B cell (primary cell): Measurements from ENCODE around the gene NDUFB10. TPM values are rescaled to one million over a fixed set of nuclear protein-coding genes. Genes with fewer than 3 reads are reported as not detected.
"Not testable (repeated sequence)": the region's sequence is repeated elsewhere in the genome, so short reads cannot be mapped to it uniquely, and the experiment has no call there.

Experiments used
- ATAC-seq: fragments of 200-7000 bp; cut with Tn5 transposase; one replicate; pipeline ENCODE4 v1.10.0; 2021; ENCODE audit warnings: low read depth, mild to moderate bottlenecking, moderate number of reproducible peaks, moderate library complexity
- CTCF ChIA-PET: fragments of 350-600 bp; sonication (Branson Sonifier 250); formaldehyde crosslinking; loops from one replicate; lab custom pipeline; 2021; ENCODE audit warnings: antibody characterized with exemption, inconsistent platforms; lab: Charles Lee
- POLR2A ChIA-PET: fragments of 350-600 bp; sonication (Branson Sonifier 250); formaldehyde crosslinking; loops from one replicate; lab custom pipeline; 2021; ENCODE audit warnings: antibody characterized with exemption; lab: Charles Lee
- DNase-seq: peaks from one replicate; pipeline ENCODE4 v3.0.0; 2013
- H2AFZ ChIP-seq: 2 replicates; pipeline ENCODE4 v1.6.1; 2012; ENCODE audit warnings: mild to moderate bottlenecking, low read depth, low read length; ENCODE audit not compliant: insufficient read depth, poor library complexity, severe bottlenecking
- H3K27ac ChIP-seq, 2 donors: 1 replicate in 1 of 2; 2 replicates in 1 of 2; pipeline ENCODE4 v1.5.1; 2012 to 2013; ENCODE audit warnings: low read length in 2 of 2, mild to moderate bottlenecking in 2 of 2, moderate library complexity in 1 of 2
- H3K27me3 ChIP-seq, 4 experiments: fragments of 200-600 bp in 1 of 4; sonication (generic) in 1 of 4; replicated peaks in 1 of 4; 1 replicate in 2 of 4; 2 replicates in 2 of 4; pipeline versions ENCODE4 v1.6.1 to v1.7.0; 2013 to 2016; ENCODE audit warnings: low read length in 3 of 4, mild to moderate bottlenecking in 2 of 4, mixed read lengths in 1 of 4, moderate library complexity in 1 of 4; ENCODE audit not compliant: insufficient read depth in 4 of 4, control insufficient read depth in 3 of 4; ENCODE audit errors: control extremely low read depth in 1 of 4
- H3K36me3 ChIP-seq, 2 experiments: replicated peaks in 1 of 2; 1 replicate in 1 of 2; 2 replicates in 1 of 2; pipeline versions ENCODE4 v1.6.1 to v1.7.1; 2013; ENCODE audit warnings: low read length in 1 of 2; ENCODE audit not compliant: insufficient read depth in 2 of 2, control insufficient read depth in 1 of 2; ENCODE audit errors: control extremely low read depth in 1 of 2, extremely low read depth in 1 of 2
- H3K4me1 ChIP-seq, 2 donors: fragments of 200-600 bp in 1 of 2; sonication (generic) in 1 of 2; 1 replicate in 1 of 2; 2 replicates in 1 of 2; pipeline versions ENCODE4 v1.5.1 to v1.6.1; 2013 to 2017; ENCODE audit warnings: low read length in 2 of 2; ENCODE audit not compliant: control insufficient read depth in 2 of 2, insufficient read depth in 2 of 2
- H3K4me2 ChIP-seq: replicated peaks from 2 replicates; pipeline ENCODE3; 2012; ENCODE audit warnings: mild to moderate bottlenecking, low read depth, low read length; ENCODE audit not compliant: poor library complexity, severe bottlenecking
- H3K4me3 ChIP-seq, 5 experiments: fragments of 200-600 bp in 1 of 5; sonication (generic) in 1 of 5; 1 replicate in 3 of 5; 2 replicates in 2 of 5; pipeline versions ENCODE4 v1.5.1 to v1.7.0; 2011 to 2016; ENCODE audit warnings: low read length in 4 of 5, mild to moderate bottlenecking in 4 of 5, low read depth in 2 of 5, control low read depth in 1 of 5, moderate library complexity in 1 of 5; ENCODE audit not compliant: insufficient read depth in 1 of 5; ENCODE audit errors: control extremely low read depth in 1 of 5, extremely low read depth in 1 of 5
- H3K79me2 ChIP-seq: fragments of 200-600 bp; sonication (generic); one replicate; pipeline ENCODE4 v1.6.0; 2016; ENCODE audit warnings: low read length; ENCODE audit not compliant: control insufficient read depth, insufficient read depth
- H3K9ac ChIP-seq: fragments of 200-600 bp; sonication (generic); 2 replicates; pipeline ENCODE4 v1.6.1; 2017; ENCODE audit warnings: mild to moderate bottlenecking, low read length, moderate library complexity
- H3K9me3 ChIP-seq, 3 donors: one replicate each; pipeline versions ENCODE4 v1.6.1 to v1.7.1; 2013; ENCODE audit warnings: low read length in 2 of 3; ENCODE audit not compliant: control insufficient read depth in 2 of 3, insufficient read depth in 1 of 3; ENCODE audit errors: control extremely low read depth in 1 of 3
- H4K20me1 ChIP-seq: 2 replicates; pipeline ENCODE4 v1.6.0; 2012; ENCODE audit warnings: mild to moderate bottlenecking, low read length; ENCODE audit not compliant: insufficient read depth, control insufficient read depth, poor library complexity, severe bottlenecking
- H3K27ac Mint-ChIP-seq: one replicate; pipeline ENCODE4 v1.8.0; 2021; ENCODE audit warnings: mixed read lengths
- H3K27me3 Mint-ChIP-seq: one replicate; pipeline ENCODE4 v1.8.0; 2021; ENCODE audit warnings: mixed read lengths
- H3K4me1 Mint-ChIP-seq: one replicate; pipeline ENCODE4 v1.8.0; 2021; ENCODE audit warnings: mixed read lengths
- H3K4me3 Mint-ChIP-seq: one replicate; pipeline ENCODE4 v1.8.0; 2021; ENCODE audit warnings: mixed read lengths
- H3K9me3 Mint-ChIP-seq: one replicate; pipeline ENCODE4 v1.8.0; 2022; ENCODE audit warnings: mixed read lengths; ENCODE audit not compliant: insufficient read depth
- EZH2 ChIP-seq: IDR thresholded peaks from 2 replicates; pipeline ENCODE4 v1.6.1; 2012; ENCODE audit warnings: borderline replicate concordance, low read depth, mild to moderate bottlenecking, moderate library complexity, low read length; ENCODE audit not compliant: insufficient read depth, poor library complexity, severe bottlenecking
- WGBS: methylation state at CpG from one replicate; pipeline ENCODE4 v1.1.5; 2013; ENCODE audit warnings: missing lambda C conversion rate; ENCODE audit not compliant: insufficient coverage; 5-methylcytosine and 5-hydroxymethylcytosine counted together
- intact Hi-C: fragments of 100-400 bp; cut with micrococcal nuclease; formaldehyde crosslinking; loops from one replicate; pipeline ENCODE4 v1.10.0; 2022
- polyA plus RNA-seq: library from polyadenylated mRNA; depleted of rRNA; stranded (reverse); fragments of >200 nt; gene quantifications from 2 replicates; pipeline ENCODE4 v1.2.3, GENCODE V29; 2012
- total RNA-seq, 2 donors: library from RNA; stranded (reverse); fragments of 120-200 nt in 1 of 2; gene quantifications; 1 replicate in 1 of 2; 2 replicates in 1 of 2; pipeline versions ENCODE4 v1.2.3 to v1.2.4, GENCODE V29; 2013 to 2022
- TF ChIP-seq, protein P1 (sequence below): fragments of 200-600 bp; IDR thresholded peaks from one replicate; pipeline ENCODE4 v1.8.0; 2022; ENCODE audit warnings: antibody characterized with exemption, mild to moderate bottlenecking

NDUFB10 gene
- total and polyA plus RNA-seq, 2 donors (not counting 1 experiment from before 2014, with no cell fraction given) = 70.4 to 92.6 TPM

DNA sequence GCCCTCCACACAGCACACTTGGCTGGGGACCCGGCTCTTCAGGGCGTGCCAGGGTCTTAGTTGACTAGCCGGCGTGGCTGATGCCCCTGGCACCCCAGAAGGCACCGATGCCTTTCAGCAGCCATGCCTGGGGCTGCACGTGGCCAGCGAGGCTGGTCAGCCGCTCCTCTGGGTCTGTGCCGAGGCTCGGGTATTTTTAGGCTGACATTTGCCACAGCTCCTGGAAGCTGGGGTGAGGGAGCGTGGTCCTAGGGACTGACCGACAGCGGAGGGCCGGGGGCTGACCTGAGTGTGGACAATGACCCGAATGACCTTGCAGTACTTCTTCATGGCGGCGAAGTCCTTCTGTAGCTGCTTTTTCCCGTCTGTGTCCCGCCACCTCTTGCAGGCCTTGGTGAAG is 8.8 kb upstream of the NDUFB10 start:
- Histone ChIP-seq H3K27ac (no peak overlapping the region), H3K4me2 (no peak overlapping the region), H3K4me3 (no peak overlapping the region), H3K9me3 (no peaks in the 10 kb centered on the region), H3K79me2 (no peaks in the 10 kb centered on the region), H2AFZ (no peak overlapping the region), H3K9ac (no peak overlapping the region), H4K20me1 (no peaks in the 10 kb centered on the region), H3K4me1 (no peaks in the 10 kb centered on the region), H3K36me3 (no peaks in the 10 kb centered on the region), H3K27me3 (peaks cover 0 to 5% (median 0%) of the 10 kb centered on the region in 4 experiments)
- 94% methylated on average over 19 of the region's 19 CpGs for WGBS
- ATAC-seq (no peak), DNase-seq (no peak)
- H3K4me3 Mint-ChIP-seq = no peak overlapping the region
- ChIA-PET CTCF (no interaction called here), POLR2A (no interaction called here)
- no peak overlapping the region for H3K27ac Mint-ChIP-seq
- H3K4me1 Mint-ChIP-seq = no peaks in the 10 kb centered on the region
- peaks cover 4% of the 10 kb centered on the region for H3K27me3 Mint-ChIP-seq
- H3K9me3 Mint-ChIP-seq = no peaks in the 10 kb centered on the region
- TF ChIP-seq, protein P1, sequence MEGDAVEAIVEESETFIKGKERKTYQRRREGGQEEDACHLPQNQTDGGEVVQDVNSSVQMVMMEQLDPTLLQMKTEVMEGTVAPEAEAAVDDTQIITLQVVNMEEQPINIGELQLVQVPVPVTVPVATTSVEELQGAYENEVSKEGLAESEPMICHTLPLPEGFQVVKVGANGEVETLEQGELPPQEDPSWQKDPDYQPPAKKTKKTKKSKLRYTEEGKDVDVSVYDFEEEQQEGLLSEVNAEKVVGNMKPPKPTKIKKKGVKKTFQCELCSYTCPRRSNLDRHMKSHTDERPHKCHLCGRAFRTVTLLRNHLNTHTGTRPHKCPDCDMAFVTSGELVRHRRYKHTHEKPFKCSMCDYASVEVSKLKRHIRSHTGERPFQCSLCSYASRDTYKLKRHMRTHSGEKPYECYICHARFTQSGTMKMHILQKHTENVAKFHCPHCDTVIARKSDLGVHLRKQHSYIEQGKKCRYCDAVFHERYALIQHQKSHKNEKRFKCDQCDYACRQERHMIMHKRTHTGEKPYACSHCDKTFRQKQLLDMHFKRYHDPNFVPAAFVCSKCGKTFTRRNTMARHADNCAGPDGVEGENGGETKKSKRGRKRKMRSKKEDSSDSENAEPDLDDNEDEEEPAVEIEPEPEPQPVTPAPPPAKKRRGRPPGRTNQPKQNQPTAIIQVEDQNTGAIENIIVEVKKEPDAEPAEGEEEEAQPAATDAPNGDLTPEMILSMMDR = no peak
- no peak for TF ChIP-seq EZH2
- intact Hi-C loops = no loop called here

DNA sequence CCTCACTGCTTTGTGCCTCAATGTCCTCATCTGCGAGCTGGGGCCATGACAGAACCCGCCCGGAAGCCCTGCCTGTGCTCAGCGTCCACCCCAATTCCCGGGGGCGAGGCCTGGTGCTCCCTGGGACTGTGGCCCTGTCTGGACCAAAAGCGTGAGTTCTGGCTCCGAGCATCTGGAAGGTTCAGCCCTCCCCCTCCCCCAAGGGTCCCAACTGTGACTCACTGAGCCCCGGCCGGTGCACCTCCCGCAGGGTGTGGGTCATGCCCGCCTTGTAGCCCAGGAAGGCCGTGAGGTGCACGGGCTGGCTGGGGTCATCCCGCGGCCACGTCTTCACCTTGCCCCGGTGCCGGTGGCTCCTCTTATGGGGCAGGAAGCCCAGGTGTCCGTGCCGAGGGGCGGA is 5.6 kb upstream of the NDUFB10 start:
- Histone ChIP-seq H3K79me2 (no peaks in the 10 kb centered on the region), H4K20me1 (no peaks in the 10 kb centered on the region), H3K4me1 (peaks cover under 1 to 2% of the 10 kb centered on the region in 2 donors), H3K9me3 (no peaks in the 10 kb centered on the region), H3K27ac (no peak overlapping the region), H2AFZ (no peak overlapping the region), H3K36me3 (no peaks in the 10 kb centered on the region), H3K9ac (no peak overlapping the region), H3K4me2 (no peak overlapping the region), H3K27me3 (peaks cover 0 to 5% (median 0%) of the 10 kb centered on the region in 4 experiments), H3K4me3 (no peak overlapping the region)
- 97% methylated on average over 22 of the region's 22 CpGs for WGBS
- TF ChIP-seq EZH2 = no peak
- TF ChIP-seq, protein P1 = no peak
- POLR2A ChIA-PET = no interaction called here
- Mint-ChIP-seq H3K27me3 (peaks cover 7% of the 10 kb centered on the region), H3K27ac (no peak overlapping the region), H3K4me3 (no peak overlapping the region), H3K4me1 (no peaks in the 10 kb centered on the region), H3K9me3 (no peaks in the 10 kb centered on the region)
- no peak for ATAC-seq
- CTCF ChIA-PET = no interaction called here
- no peak for DNase-seq
- intact Hi-C loops = no loop called here

DNA sequence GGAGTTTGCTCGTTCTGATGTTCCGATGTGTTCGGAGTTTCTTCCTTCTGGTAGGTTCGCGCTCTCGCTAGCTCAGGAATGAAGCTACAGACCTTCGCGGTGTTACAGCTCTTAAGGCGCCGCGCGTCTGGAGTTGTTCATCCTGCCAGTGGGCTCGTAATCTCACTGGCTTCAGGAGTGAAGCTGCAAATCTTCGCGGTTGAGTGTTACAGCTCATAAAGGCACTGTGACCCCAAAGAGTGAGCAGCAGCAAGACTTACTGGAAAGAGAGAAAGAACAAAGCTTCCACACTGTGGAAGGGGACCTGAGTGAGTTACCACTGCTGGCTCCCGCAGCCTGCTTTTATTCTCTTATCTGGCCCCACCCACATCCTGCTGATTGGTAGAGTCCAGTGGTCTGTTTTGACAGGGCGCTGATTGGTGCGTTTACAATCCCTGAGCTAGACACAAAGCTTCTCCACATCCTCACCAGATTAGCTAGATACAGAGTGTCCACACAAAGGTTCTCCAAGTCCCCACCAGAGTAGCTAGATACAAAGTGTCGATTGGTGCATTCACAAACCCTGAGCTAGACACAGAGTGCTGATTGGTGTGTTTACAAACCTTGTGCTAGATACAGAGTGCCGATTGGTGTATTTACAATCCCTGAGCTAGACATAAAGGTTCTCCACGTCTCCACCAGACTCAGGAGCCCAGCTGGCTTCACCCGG is 1.8 kb upstream of the NDUFB10 start:
- H3K4me2 ChIP-seq, DNase-seq, H3K27ac ChIP-seq, H3K9me3 ChIP-seq, H3K9me3 Mint-ChIP-seq, H2AFZ ChIP-seq, H3K9ac ChIP-seq, H3K27me3 ChIP-seq, H3K4me3 Mint-ChIP-seq, H3K27me3 Mint-ChIP-seq, H3K4me3 ChIP-seq, H4K20me1 ChIP-seq, H3K27ac Mint-ChIP-seq, ATAC-seq: not testable (repeated sequence)
- ChIA-PET CTCF (interaction anchor here (1.1 to 2.1 kb wide), 3 partner anchors 29 to 183 kb away, joined by 3 to 4 read pairs (median 3); no protein-coding TSS in a partner anchor), POLR2A (interaction anchor here (0.7 kb wide), 1 partner anchor 249 kb away, joined by 3 read pairs; no protein-coding TSS in a partner anchor)
- intact Hi-C loops = loop anchor here (2.0 kb wide), 1 partner anchor 29 kb away; no protein-coding TSS in a partner anchor
- WGBS = 94% methylated on average over 19 of the region's 22 CpGs
- H3K4me1 Mint-ChIP-seq = peaks cover 22% of the 10 kb centered on the region
- H3K36me3 ChIP-seq = peaks cover 0 to 18% of the 10 kb centered on the region in 2 experiments
- peaks cover 19% of the 10 kb centered on the region for H3K79me2 ChIP-seq
- peaks cover 16 to 32% of the 10 kb centered on the region in 2 donors for H3K4me1 ChIP-seq
